Skeletal muscle cell (primary cell): ENCODE data around the gene PPT2.

Experiments
- DNase-seq: peaks from one replicate; pipeline ENCODE4 v3.0.0-alpha.2; 2010; ENCODE audit warnings: low read depth
- H3K4me3 ChIP-seq: 2 replicates; pipeline ENCODE4 v1.5.1; 2011; ENCODE audit warnings: low read depth, mild to moderate bottlenecking, control low read depth, low read length, moderate library complexity

PPT2 gene, protein sequence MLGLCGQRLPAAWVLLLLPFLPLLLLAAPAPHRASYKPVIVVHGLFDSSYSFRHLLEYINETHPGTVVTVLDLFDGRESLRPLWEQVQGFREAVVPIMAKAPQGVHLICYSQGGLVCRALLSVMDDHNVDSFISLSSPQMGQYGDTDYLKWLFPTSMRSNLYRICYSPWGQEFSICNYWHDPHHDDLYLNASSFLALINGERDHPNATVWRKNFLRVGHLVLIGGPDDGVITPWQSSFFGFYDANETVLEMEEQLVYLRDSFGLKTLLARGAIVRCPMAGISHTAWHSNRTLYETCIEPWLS

DNA sequence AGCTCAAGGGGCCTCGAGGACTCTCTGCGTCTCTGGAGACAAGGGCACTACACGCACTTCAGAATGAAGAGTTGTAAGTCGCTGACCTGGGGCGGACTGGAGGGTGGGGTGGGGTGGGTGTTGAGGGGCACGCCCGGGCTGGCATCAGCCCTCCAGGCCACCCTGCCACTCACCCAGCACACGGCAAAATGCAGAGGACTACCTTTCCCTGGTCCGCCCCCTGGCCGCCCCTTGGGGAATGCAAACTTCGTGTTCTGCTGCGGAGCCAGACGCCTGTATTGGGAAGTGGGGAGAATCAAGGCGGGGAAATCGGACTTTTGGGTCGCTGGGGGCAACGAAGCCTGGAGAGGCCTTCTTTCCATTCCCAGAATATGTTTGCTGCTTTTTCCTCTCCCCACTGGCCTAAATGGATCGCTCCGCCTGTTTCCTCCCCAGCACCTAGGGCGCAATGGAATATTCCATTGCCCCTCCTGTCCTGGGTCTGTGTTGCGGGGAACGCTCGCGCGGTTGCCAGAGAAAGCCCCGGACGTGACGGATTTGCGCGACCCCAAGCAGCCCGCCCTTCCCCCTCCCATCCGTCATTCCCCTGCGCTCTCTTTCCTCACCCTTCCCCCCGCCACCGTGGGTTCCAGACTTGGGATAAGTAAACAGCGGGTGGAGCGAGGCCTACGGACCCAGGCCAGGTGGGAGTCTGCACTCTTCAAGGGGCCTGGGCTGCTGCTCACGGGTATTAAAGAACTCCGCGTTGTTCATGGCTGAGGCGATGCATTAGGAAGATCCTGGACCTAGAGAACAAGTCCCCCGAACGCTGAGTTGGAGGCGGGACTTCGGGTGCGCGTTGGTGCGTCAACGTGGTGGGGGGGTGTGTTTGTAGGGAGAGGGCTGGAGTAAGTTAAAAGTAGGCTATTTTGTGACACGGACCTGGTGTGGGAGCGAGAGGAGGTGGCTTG lies at the start of gene PPT2:
TSS of gene PPT2 (plus strand) at position 578 of the 950 bp plus-strand sequence. CDS start 454 bp downstream, outside the sequence.
- H3K4me3 ChIP-seq = peak within 1 kb of the TSS; percentile 78
- DNase-seq = peak; percentile 88

DNA sequence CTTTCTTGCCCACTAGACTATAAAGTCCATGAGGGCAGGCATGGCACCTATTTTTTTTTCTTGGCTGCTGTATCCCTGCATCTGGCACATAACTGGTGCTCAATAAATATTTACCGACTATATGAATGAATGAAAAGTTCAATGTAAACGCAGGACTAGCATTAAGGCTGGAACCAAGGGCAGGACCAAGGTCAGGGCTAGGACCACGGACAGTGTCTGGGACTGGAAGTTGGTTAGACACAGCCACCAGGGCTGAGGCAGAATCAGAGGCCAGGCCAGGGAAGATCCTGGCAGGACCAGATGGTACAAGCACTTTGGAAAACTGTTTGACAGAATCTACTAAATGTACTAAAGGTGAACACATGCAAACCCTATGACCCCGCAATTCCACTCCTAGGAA lies 48.5 kb upstream of the PPT2 start:
- H3K4me3 ChIP-seq = no peak overlapping the region
- no peak for DNase-seq

DNA sequence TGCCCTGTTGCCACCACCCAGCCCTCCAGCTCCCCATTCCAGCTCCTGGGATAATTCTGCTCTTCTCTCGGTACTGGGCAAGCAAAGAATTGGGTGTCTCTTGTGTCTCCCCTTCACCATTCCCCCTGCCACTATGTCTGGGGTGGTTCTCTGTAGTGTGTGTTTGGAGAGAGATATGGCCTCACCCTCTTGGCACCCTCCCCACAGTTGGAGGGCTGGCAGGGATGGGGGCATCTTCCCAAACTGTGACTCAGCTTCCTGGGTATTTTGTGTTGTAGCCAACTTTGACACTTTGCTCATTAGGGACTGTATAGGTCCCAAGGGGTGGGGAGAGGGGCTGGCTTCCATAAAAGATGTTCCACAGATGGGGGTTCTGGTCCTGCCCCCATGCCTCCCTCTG lies 46.5 kb upstream of the PPT2 start:
- no peak overlapping the region for H3K4me3 ChIP-seq
- DNase-seq = no peak

DNA sequence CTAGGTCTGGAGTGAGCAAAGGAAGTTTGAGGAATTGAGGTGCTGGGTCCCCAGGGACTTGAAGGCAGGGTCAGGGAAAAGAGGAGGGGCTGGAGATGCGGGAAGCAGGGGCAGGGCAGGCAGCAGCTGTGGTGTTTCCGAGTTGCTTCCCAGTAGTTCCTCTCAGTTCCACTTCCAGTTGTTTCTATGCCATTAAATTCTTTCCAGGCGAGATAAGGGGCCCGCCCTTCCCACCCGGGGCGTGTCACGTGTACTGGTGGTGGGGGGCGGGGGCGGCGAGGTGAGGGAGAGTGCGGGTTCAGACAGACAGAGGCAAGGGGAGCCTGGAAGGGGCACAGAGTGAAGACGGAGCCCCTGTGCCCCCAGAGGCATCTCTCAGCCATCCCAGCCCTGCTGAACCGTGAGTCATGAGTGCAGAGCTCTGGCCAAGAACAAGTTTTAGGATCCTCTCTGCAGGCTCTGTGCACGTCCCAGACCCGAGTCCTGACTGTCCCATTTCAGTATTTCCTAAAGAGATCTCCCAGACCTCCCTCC lies 45.8 kb upstream of the PPT2 start:
- no peak for DNase-seq
- H3K4me3 ChIP-seq = no peak overlapping the region

DNA sequence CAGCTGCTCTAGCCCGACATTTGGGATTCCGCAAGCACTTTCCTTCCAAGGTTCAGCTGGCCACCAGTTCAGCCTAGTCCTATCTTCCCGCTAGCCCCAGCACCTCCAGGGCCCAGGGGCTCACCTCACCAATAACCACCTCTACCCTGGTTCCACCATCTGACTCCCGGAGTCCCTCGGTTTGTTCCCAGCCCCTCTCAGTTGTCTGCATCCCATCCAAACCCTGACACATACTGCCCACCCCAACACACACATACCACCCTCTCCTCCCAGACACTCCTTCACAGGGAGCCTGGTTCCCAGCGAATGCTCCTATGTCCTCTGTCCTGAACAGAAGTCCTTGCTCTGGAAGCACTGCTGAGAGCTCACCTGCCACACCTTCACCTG lies 45.2 kb upstream of the PPT2 start:
- no peak for DNase-seq
- H3K4me3 ChIP-seq = no peak overlapping the region

DNA sequence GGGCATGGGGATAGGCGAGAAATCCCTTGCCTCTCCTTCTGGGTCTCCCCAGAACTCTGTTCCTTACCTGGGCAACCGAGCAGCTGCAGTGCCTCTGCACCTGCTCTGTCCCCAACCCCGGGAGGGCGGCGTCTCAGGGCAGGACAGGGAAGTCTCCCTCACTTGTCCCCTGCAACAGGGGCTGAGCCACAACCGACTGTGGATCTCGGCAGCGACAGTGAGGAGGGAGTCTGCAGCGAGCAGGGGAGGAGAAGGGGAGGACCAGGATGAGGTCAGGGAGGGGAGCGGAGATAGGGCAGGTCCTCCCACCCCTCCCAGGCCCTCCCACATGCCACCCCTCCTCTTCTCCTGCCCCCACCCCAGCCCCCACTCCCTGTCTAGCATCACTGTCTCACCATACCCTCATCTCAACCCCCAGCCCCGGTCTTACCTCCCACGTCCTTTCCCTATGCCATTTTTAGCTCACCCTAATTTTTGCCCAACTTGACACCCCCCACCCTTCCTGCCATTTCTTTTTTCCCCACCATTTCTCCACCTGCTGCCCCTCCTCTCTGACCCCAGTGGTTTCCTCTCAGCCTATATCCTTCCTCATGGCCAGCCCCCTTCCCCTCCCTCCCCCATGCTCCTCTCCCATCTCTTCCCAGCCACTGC lies 44.7 kb upstream of the PPT2 start, which contains the start of gene TNXB:
TSS of gene TNXB (minus strand) at position 225 of the 651 bp plus-strand sequence. CDS start 11,140 bp downstream, outside the sequence.
- no peak within 1 kb of the TSS for H3K4me3 ChIP-seq
- DNase-seq = no peak

DNA sequence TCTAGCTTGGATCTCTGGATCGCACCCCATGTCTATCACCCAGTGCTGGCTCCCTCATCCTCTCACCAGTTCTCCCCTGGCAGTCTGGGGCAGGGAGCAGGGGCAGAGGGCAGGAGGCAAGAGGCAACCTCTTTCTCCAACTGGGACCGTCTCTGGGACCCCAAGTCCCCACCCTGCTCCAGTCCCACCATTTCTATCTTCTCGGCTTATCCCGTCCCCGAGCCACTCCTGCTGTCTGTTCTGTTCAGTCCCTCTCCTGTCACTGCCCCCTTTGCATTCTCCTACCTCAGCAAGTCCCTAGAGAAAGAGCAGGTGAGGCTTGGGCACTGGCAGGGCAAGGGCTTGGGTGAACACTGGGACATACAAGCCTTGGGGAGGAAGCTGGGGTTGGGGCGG lies 44.2 kb upstream of the PPT2 start:
- no peak for DNase-seq
- no peak overlapping the region for H3K4me3 ChIP-seq

DNA sequence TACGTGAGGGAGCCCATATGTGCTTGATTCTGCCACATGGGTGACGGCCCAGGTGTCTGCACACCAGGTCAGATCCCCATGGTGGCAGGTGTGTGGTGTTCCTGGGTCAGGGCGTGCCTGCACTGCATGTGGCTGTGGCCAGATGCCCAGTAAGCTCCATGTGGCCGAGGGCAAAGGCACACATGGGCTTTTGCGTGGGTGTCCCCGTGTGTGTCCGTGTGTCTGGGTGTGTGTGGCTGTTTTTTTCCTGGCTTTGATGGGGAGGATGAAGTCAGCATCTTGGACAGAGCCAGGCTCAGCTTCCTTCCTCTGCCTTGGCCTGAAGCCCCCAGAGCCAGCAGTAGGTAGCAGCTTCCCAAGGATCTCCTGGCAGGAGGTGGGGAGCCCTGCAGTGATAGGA lies 43.3 kb upstream of the PPT2 start:
- no peak overlapping the region for H3K4me3 ChIP-seq
- no peak for DNase-seq

DNA sequence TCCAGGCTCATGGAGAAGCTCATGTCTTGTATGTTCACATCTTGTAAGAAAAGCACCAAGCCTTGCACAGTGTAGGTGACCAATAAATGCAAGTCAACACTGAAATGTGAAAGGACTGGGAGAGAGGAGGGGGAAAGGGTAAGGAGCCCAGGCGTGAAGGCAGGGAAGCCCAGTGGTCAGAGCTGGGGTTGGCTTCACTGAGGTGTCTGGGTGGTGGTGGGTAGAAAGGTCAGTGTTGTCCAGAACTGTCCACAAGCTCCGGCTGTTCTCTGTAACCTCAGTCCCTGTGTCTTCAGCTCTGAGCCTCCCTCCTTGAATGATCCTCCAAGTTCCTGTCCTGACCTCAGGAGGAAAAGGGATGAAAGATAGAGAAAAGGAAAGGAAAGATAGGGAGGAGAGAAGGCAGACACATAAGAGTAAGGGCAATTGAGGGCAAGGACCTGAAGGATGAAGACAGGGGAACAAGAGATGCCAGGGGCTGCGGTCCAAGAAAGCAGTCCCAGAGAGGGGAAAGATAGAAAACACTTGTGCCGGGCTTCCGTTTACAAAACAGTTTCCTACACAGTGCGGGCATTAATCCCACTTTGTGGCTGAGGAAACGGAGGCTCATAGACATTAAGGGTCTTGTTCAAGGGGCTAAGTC lies 42.4 kb upstream of the PPT2 start:
- no peak overlapping the region for H3K4me3 ChIP-seq
- no peak for DNase-seq

DNA sequence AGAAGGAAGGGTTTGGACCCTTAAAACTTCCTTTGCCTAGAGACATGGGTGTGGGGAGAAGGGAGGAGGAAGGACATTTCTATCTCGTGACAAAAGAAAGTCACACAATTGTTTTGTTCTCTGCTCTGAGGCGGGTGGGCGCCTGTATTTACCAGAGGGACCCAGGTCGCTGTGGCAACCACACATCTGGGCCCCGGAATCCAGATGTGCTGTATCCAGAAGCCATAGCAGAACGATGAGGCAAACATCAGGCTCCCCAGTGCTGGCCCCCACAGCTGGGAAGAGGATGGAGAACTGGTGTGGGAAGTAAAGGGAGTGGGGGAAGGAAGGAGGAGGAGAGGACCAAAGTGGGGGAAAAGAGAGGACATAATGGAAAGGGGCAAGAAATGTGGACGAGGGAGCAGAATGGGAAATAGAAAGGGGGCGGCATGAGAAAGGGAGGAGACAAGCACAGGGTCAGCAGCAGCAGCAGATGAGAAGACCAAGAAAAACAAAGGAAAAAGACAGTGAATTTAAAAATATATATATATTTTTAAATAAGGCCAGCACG lies 41.4 kb upstream of the PPT2 start:
- no peak overlapping the region for H3K4me3 ChIP-seq
- DNase-seq = no peak

DNA sequence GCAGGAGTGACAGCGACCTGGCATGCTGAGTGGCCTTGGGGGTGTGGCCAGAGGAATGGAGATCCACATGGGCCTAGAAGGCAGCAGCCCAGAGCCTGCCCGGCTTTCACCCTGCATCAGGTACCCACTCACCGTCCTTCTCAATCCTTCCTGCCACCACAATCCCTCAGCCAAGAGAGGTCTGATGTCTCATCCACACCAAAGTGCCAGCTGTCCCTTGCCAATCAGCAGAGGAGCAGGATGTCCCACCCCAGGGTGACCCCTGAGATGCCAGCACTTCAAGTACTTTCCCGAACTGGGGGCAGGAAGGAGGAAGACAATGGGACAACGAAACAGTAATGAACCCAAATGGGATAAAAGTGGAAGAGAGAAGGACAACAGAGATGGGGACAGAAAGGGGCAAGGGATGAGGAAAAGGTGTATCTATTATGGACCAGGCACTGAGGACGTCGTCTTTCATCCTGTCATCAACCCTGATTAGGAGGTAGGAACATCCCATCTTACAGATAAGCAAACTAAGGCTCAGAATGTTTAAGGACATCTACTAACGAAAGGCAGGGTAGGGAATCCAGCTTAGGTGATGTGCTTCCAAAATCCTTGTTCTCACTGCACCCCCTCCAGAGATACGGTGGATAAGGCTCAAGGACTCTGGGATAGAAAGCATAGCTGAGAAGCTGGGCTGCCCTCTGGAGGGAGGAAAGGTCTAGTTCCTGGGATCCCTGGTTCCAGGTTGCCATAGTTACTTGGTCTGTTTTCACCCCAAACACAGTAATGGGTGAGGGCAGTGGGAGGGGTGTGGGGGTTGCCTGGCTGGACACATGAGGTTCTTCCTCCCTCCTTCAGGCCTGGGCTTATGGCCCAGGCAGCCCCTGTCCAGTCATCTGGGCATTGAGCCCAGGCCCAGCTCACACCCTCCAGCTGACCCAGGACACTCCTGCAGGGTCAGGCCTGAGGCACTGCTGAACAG lies 40.3 kb upstream of the PPT2 start:
- peak; percentile 63 for DNase-seq
- no peak overlapping the region for H3K4me3 ChIP-seq

DNA sequence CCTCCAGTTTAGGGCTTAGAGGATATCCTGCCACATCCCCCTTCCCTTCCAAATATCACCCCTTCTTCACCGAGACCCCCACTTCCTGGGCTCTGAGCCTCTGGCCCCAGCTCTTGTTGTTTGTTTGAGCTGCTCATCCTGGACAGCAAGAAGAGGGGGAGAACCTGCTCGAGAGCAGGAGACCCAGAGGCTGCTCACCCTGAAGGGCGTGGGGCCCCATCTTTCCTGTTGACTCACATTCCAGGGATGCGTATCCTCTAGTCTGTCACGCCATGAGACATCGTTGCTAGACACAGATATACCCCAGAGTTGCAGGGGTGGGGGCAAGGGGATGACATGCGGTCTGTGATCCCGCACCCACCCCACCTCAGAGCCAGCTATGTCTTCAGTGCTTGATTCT lies 39.1 kb upstream of the PPT2 start:
- no peak for DNase-seq
- H3K4me3 ChIP-seq = no peak overlapping the region

DNA sequence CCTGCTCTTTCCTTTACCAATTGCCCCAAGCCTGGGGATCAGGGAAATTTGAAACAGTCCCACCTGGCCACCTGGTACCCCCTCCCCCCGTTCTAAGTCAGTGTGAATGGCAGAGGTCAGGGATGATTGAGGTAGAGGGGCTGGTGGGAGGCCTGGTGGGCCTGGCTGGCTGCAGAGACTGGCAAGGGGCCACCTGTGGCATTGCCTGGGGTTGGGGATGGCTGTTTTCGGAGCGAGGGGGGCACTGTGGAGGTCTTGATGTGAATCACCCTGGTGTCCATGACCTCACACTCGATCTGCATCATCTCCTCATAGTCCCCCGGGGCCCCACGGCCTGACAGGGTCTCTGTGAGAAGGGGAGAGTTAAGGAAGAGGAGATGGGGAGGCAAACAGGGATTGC lies 38.3 kb upstream of the PPT2 start:
- no peak overlapping the region for H3K4me3 ChIP-seq

DNA sequence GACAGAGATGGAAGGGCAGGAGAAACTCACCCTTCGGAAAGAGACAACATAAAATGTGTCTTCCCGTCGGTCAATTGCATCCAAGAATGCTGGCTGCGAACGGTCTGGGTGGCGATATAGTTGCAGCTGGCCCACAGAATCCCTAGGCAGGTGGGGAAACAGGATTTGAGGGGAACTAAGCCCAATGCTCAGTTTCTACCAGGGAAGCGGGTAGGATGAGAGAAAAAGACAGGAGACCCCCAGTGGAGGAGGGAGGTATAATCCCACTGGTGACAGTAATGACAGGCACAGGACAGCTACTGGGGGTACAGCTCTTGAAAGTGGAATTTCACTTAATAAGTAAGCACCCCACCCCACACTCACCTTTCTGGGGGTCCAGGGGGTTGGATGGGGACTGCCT lies 37.3 kb upstream of the PPT2 start:
- DNase-seq = no peak

More for the DNA sequence above, 38.3 kb upstream of the PPT2 start:
- no peak for DNase-seq

DNA sequence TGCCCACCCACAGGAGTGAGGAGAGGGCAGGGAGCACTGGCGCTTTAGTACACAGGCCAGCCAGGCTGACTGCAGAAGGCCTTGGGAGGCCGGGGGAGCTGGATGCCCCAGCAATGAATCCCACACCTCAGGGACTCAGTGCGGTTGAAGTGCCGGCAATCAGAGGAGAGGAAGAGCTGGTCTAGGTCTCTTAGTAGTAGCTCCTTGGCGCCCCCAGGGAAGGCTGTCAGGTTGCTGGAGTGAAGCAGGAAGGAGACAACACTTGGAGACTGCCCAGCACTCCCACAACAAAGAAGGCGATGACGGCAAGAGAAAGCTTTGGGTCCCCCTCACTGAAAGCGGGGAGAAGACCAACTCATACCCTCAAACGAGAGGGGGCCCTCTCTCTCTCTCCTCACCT lies 36.5 kb upstream of the PPT2 start:
- H3K4me3 ChIP-seq = no peak overlapping the region
- DNase-seq = no peak

More for the DNA sequence above, 37.3 kb upstream of the PPT2 start:
- no peak overlapping the region for H3K4me3 ChIP-seq

DNA sequence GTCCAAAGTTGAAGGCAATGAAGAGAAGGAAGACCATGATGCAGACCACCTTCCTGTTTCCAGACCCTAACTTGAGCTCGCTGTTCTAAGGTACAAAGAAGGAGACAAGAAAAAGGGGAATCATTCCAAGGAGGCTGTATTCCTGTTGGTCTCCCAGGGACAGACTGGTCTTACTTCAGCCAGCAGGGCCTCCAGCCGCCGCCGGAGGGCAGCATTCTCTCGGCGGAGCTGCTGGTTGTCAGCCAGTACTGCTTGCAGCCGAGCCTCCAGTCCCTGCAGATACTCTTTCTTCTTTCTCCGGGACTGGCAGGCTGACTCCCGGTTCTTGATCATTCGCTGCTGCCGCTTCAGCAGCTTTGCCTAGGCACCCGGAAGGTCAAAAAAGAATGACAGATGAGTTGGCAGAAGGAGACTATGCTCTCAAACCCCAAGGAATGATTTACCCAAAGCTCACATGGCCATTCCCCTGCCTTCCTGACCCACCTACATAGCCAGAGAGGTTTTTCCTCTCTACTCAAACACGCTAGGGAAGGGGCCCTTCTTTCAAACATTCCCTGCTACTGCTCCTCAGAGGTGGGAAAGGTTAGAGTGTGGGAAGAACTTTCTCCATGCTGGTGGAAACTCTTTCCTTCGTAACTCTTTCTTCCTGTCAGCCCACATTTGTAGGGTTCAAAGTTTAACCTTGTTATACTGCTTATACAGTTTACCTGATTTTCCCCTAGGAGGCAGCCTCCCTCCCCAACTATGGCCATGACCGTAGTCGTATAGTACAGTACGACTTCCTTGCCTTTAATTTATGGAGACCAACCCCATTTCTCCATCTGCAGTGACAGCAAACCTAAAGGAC lies 34.9 kb upstream of the PPT2 start:
- H3K4me3 ChIP-seq = no peak overlapping the region
- peak; percentile 59 for DNase-seq

DNA sequence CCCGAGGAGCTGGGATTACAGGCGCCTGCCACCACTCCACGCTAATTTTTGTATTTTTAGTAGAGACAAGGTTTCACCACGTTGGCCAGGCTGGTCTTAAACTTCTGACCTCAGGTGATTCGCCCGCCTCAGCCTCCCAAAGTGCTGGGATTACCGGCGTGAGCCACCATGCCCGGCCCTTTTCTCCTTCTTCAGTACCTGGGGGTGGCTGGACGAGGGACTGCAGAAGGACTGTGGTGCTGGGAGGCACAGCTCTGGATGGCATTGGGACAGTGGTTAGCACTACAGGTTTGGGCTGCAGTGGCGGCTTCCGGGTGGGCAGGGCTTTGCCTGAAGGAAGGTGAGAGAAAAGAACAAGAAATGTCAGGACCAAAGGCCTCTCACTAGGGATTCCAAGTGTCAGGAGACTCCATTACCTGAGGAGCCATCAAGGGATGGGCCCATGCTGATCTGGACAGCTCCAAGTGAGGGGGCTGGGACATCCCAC lies 33.3 kb upstream of the PPT2 start:
- no peak for DNase-seq
- H3K4me3 ChIP-seq = no peak overlapping the region
